ENCODE results near the gene STAB1.

GRCh38 chr3:52479877-52480575 is 15.1 kb upstream of the STAB1 start:
- TF ChIP-seq EZH2 (IDR thresholded peaks at IDR 0.05; ENCODE audit: insufficient read depth, poor library complexity, severe bottlenecking) (no peak), EZH2phosphoT487 (IDR thresholded peaks at IDR 0.05; ENCODE audit: insufficient read depth, low read depth) (no peak)
